Suprapubic skin (tissue), 4 donors: ENCODE results near the gene DPP9. TPM values are rescaled to one million over a fixed set of nuclear protein-coding genes. Genes with fewer than 3 reads are reported as not detected.

Experiments
- DNase-seq, 2 donors: peaks; one replicate each; pipeline ENCODE4 v3.0.0-alpha.2; 2019; ENCODE audit warnings: low spot score in 2 of 2
- H3K27ac ChIP-seq: fragments of 200-600 bp; sonication (generic); one replicate; pipeline ENCODE4 v1.5.1; 2019
- H3K27me3 ChIP-seq: fragments of 200-600 bp; sonication (generic); one replicate; pipeline ENCODE4 v1.5.1; 2019
- H3K36me3 ChIP-seq: fragments of 200-600 bp; sonication (generic); one replicate; pipeline ENCODE4 v1.5.1; 2019
- H3K4me1 ChIP-seq: fragments of 200-600 bp; sonication (generic); one replicate; pipeline ENCODE4 v1.5.1; 2019
- H3K4me3 ChIP-seq: fragments of 200-600 bp; sonication (generic); one replicate; pipeline ENCODE4 v1.5.1; 2019; ENCODE audit warnings: mild to moderate bottlenecking
- H3K9me3 ChIP-seq: fragments of 200-600 bp; sonication (generic); one replicate; pipeline ENCODE4 v1.5.1; 2019
- CTCF ChIP-seq, 2 donors: fragments of 200-600 bp in 1 of 2; fragments of 450-650 bp in 1 of 2; sonication (generic) in 1 of 2; IDR thresholded peaks; one replicate each; pipeline ENCODE4 v1.5.1; 2016 to 2019; ENCODE audit warnings: antibody characterized with exemption in 2 of 2, mild to moderate bottlenecking in 1 of 2, moderate library complexity in 1 of 2
- EP300 ChIP-seq: sonication (generic); formaldehyde crosslinking; IDR thresholded peaks from one replicate; pipeline ENCODE4 v1.6.1; 2017; ENCODE audit warnings: antibody characterized with exemption
- POLR2A ChIP-seq, 2 donors: fragments of 450-650 bp; IDR thresholded peaks; one replicate each; pipeline ENCODE4 v1.6.1; 2017; ENCODE audit warnings: antibody characterized with exemption in 2 of 2, mild to moderate bottlenecking in 2 of 2, moderate library complexity in 2 of 2
- POLR2AphosphoS5 ChIP-seq, 3 donors: sonication (generic); formaldehyde crosslinking; IDR thresholded peaks; one replicate each; pipeline ENCODE4 v1.6.1; 2017; ENCODE audit warnings: antibody characterized with exemption in 3 of 3
- WGBS: methylation state at CpG from one replicate; pipeline ENCODE4 v1.1.5; 2018; 5-methylcytosine and 5-hydroxymethylcytosine counted together
- total RNA-seq, 4 donors: library from RNA; depleted of rRNA; stranded (reverse); fragments of >200 nt; gene quantifications; one replicate each; pipeline ENCODE4 v1.1.0, GENCODE V29; 2016

DPP9 gene
- total RNA-seq, 4 donors from 2014 or later: 51.2 to 126 (median 84.1) TPM

GRCh38 chr19:4660993-4661392 lies 62.6 kb downstream of the DPP9 start:
- WGBS: 89% methylated on average over 4 of the region's 4 CpGs
- TF ChIP-seq EP300 (no peak), POLR2A (IDR thresholded peaks at IDR 0.05) (no peak), CTCF (IDR thresholded peaks at IDR 0.05) (no peak), POLR2AphosphoS5 (IDR thresholded peaks at IDR 0.05) (no peak)
- H3K27ac ChIP-seq: no peak overlapping the region

GRCh38 chr19:4660181-4660791 lies 63.4 kb downstream of the DPP9 start:
- DNase-seq: no peak
- Histone ChIP-seq H3K4me3 (no peak overlapping the region), H3K9me3 (peaks cover 7% of the 10 kb centered on the region), H3K27me3 (no peaks in the 10 kb centered on the region), H3K4me1 (peaks cover 5% of the 10 kb centered on the region), H3K36me3 (peaks cover 94% of the 10 kb centered on the region), H3K27ac (no peak overlapping the region)
- WGBS: 82% methylated on average over 9 of the region's 15 CpGs
- no peak for TF ChIP-seq EP300
- TF ChIP-seq POLR2AphosphoS5 (IDR thresholded peaks at IDR 0.05): no peak
- no peak for TF ChIP-seq CTCF (IDR thresholded peaks at IDR 0.05)
- no peak for TF ChIP-seq POLR2A (IDR thresholded peaks at IDR 0.05)

More at GRCh38 chr19:4660993-4661392, 62.6 kb downstream of the DPP9 start:
- H3K9me3 ChIP-seq: peaks cover 7% of the 10 kb centered on the region
- peaks cover 91% of the 10 kb centered on the region for H3K36me3 ChIP-seq
- no peaks in the 10 kb centered on the region for H3K27me3 ChIP-seq
- peaks cover 5% of the 10 kb centered on the region for H3K4me1 ChIP-seq
- no peak overlapping the region for H3K4me3 ChIP-seq
- DNase-seq: no peak

- no peak overlapping the region for H3K27ac ChIP-seq
- DNase-seq: no peak
- no peak overlapping the region for H3K4me3 ChIP-seq
- H3K27me3 ChIP-seq: no peaks in the 10 kb centered on the region
- H3K9me3 ChIP-seq: peaks cover 7% of the 10 kb centered on the region
- TF ChIP-seq CTCF (IDR thresholded peaks at IDR 0.05): no peak
- WGBS: 89% methylated on average over 8 of the region's 8 CpGs
- peaks cover 5% of the 10 kb centered on the region for H3K4me1 ChIP-seq
- peaks cover 81% of the 10 kb centered on the region for H3K36me3 ChIP-seq
These were observed 65.8 kb downstream of the DPP9 start for GRCh38 chr19:4657835-4658234.

- TF ChIP-seq EP300 (no peak), POLR2A (IDR thresholded peaks at IDR 0.05) (no peak), POLR2AphosphoS5 (IDR thresholded peaks at IDR 0.05) (no peak), CTCF (IDR thresholded peaks at IDR 0.05) (no peak)
- H3K36me3 ChIP-seq: peaks cover 77% of the 10 kb centered on the region
- peaks cover 5% of the 10 kb centered on the region for H3K4me1 ChIP-seq
- no peak overlapping the region for H3K4me3 ChIP-seq
- no peak overlapping the region for H3K27ac ChIP-seq
- 79% methylated on average over 14 of the region's 14 CpGs for WGBS
- DNase-seq: no peak
- peaks cover 7% of the 10 kb centered on the region for H3K9me3 ChIP-seq
- no peaks in the 10 kb centered on the region for H3K27me3 ChIP-seq
These were observed 66.4 kb downstream of the DPP9 start for GRCh38 chr19:4657262-4657661.

- Histone ChIP-seq H3K9me3 (peaks cover 7% of the 10 kb centered on the region), H3K4me1 (no peaks in the 10 kb centered on the region), H3K36me3 (peaks cover 75% of the 10 kb centered on the region), H3K27ac (no peak overlapping the region), H3K27me3 (no peaks in the 10 kb centered on the region), H3K4me3 (no peak overlapping the region)
- WGBS: 89% methylated on average over 7 of the region's 8 CpGs
- no peak for TF ChIP-seq EP300
- TF ChIP-seq CTCF (IDR thresholded peaks at IDR 0.05): no peak
- no peak for TF ChIP-seq POLR2A (IDR thresholded peaks at IDR 0.05)
- DNase-seq: no peak
These were observed 67.5 kb downstream of the DPP9 start for GRCh38 chr19:4656102-4656501.
